Brain microvascular endothelial cell (primary cell): ENCODE results near the gene ARHGDIB.

Experiments
- DNase-seq: peaks from one replicate; pipeline ENCODE4 v3.0.0-alpha.2; 2020
- H3K27ac ChIP-seq: fragments of 250-450 bp; sonication (Bioruptor Pico); 2 replicates; pipeline ENCODE4 v1.5.1; 2020; ENCODE audit warnings: mild to moderate bottlenecking, moderate library complexity
- H3K27me3 ChIP-seq: fragments of 250-450 bp; sonication (Bioruptor Pico); replicated peaks from 2 replicates; pipeline ENCODE4 v1.5.1; 2020; ENCODE audit warnings: mild to moderate bottlenecking
- H3K36me3 ChIP-seq: fragments of 250-450 bp; sonication (Bioruptor Pico); replicated peaks from 2 replicates; pipeline ENCODE4 v1.5.1; 2020; ENCODE audit warnings: mild to moderate bottlenecking
- H3K4me3 ChIP-seq: 2 replicates; pipeline ENCODE4 v1.5.1; 2011; ENCODE audit warnings: low read depth, mild to moderate bottlenecking, control low read depth, low read length, moderate library complexity
- in situ Hi-C: cut with HindIII; loops from 2 replicates; pipeline ENCODE4 v1.10.0; 2017; ENCODE audit warnings: low sequenced_read_pairs, low pct_ligation_motif_present
- TF ChIP-seq, protein P1 (sequence below): IDR thresholded peaks from 2 replicates; pipeline ENCODE4 v1.5.1; 2011; ENCODE audit warnings: low read depth, mild to moderate bottlenecking, moderate library complexity, low read length, control low read depth, inconsistent platforms; ENCODE audit errors: missing control alignments

The ARHGDIB gene

DNA sequence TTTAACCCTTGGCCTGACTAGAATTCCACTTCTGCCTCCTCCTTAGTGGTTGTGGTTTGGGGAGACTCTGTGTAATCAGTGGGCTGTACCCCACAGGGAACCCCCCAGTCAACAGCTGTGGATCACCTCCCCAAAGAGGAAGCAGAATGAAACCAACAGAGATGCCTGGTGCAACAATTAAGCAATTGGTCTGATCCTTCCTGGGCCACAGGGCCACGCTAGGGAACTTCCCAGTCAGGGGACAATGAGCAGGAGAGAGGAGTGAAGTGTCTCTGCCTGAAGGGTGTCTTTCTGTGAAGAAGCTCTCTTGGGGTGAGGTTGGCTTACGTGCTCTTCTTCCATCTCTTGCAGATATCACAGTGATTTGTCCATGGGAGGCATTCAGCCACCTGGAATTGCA is 19.6 kb upstream of the ARHGDIB start:
- Histone ChIP-seq H3K27ac (no peak overlapping the region), H3K4me3 (no peak overlapping the region), H3K36me3 (no peaks in the 10 kb centered on the region), H3K27me3 (no peaks in the 10 kb centered on the region)
- TF ChIP-seq, protein P1, sequence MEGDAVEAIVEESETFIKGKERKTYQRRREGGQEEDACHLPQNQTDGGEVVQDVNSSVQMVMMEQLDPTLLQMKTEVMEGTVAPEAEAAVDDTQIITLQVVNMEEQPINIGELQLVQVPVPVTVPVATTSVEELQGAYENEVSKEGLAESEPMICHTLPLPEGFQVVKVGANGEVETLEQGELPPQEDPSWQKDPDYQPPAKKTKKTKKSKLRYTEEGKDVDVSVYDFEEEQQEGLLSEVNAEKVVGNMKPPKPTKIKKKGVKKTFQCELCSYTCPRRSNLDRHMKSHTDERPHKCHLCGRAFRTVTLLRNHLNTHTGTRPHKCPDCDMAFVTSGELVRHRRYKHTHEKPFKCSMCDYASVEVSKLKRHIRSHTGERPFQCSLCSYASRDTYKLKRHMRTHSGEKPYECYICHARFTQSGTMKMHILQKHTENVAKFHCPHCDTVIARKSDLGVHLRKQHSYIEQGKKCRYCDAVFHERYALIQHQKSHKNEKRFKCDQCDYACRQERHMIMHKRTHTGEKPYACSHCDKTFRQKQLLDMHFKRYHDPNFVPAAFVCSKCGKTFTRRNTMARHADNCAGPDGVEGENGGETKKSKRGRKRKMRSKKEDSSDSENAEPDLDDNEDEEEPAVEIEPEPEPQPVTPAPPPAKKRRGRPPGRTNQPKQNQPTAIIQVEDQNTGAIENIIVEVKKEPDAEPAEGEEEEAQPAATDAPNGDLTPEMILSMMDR, result no peak
- in situ Hi-C loops, result no loop called here
- DNase-seq, result no peak

DNA sequence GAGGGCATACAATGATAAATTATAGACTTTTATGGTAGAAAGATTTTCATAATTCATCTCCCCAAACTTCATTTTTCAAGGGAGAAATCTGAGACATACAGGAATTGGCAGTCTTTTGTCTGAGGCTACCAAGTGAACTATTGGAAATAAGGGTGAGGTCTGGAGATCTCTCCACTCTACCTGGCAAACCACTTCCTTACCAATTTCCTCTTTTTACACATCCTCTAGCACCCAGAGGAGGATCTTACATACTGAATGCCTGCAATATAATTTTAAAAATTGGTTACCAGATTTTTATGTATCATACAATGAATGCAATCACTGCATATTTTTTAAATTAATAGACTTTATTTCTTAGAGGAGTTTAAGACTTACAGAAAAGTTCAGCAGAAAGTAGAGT is 18.1 kb upstream of the ARHGDIB start:
- Histone ChIP-seq H3K27ac (no peak overlapping the region), H3K36me3 (no peaks in the 10 kb centered on the region), H3K4me3 (no peak overlapping the region), H3K27me3 (no peaks in the 10 kb centered on the region)
- TF ChIP-seq, protein P1, result no peak
- in situ Hi-C loops, result no loop called here
- no peak for DNase-seq

DNA sequence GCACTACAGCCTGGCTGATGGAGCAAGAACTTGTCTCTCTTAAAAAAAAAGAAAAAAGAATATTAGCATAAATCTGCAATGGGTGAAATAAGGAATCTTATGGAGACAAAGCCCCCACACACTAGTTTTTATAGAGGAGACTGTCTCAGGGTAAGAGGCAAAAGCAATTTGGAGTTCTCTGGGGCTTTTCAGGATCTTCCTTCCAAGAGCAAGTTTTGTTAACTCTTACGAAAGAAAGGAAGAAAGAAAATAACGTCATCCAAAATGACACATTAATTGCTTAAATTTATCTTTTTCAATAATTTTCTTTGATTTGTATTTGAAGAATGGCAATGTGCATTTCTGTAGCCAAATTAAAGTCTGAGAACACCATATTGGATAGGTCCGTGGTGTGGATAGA is 15.3 kb upstream of the ARHGDIB start:
- no peak overlapping the region for H3K4me3 ChIP-seq
- H3K27ac ChIP-seq, result no peak overlapping the region
- H3K27me3 ChIP-seq, result no peaks in the 10 kb centered on the region
- no peaks in the 10 kb centered on the region for H3K36me3 ChIP-seq
- in situ Hi-C loops, result no loop called here
- no peak for DNase-seq
- TF ChIP-seq, protein P1, result no peak

DNA sequence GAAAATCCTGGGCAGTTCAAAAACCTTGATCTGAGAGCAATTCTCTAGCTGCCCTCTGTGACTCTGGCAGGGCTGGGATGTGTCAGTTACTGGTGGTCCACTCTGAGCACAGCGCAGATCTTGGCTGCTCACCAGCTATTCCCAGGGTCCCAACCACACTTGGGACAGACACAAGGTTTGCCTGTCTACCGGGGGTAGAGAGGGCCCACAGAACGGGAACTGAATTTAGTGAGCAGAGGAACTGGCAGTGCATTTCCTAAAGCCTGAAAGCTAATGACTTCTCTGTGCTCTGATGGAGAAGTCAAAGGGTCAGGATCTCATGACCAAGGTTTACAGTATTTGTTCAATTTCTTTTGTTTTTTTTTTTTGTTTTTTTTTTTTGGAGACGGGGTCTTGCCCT is 14.1 kb upstream of the ARHGDIB start:
- Histone ChIP-seq H3K36me3 (no peaks in the 10 kb centered on the region), H3K4me3 (no peak overlapping the region), H3K27ac (no peak overlapping the region), H3K27me3 (no peaks in the 10 kb centered on the region)
- in situ Hi-C loops, result no loop called here
- no peak for DNase-seq
- TF ChIP-seq, protein P1, result no peak

DNA sequence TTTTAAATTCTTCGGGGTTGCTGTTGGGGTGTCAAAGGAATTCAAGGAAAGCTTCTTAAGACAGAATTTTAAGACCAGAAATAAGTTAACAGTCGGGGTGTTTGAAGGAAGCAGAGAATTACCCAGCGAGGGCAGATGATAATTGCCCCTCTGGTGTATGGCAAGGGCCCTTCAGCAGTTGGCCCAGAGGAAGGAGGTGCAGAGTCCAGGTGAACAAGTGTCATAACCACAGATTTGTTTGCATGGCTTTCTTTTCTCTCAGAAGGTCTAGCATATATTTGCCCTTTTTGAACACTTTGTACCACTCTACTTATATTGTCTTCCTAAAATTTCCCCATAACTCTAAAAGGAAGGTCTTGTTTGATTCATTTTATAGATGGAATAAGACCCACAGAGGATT is 13.2 kb upstream of the ARHGDIB start:
- H3K4me3 ChIP-seq, result no peak overlapping the region
- in situ Hi-C loops, result no loop called here
- TF ChIP-seq, protein P1, result no peak
- no peaks in the 10 kb centered on the region for H3K36me3 ChIP-seq
- H3K27ac ChIP-seq, result no peak overlapping the region
- no peaks in the 10 kb centered on the region for H3K27me3 ChIP-seq
- no peak for DNase-seq

DNA sequence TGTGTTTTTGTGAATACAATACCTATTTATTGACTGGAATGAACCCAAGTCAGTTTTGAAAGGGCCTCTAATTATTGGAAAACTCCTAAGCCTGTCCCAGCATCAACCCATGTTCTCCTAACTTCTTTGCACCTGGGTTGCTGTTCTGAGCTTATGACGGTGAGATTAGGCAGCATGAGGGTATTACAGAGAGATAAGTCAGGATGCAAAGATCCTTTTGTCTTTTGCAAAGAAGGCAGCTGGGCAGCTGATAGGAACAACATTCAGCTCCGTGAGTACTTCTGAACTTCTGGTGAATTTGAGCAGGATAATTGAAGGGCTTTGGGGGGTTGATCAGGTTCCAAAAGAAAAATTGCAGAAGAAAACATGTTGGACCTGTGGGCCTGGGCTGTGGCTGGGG is 11.4 kb upstream of the ARHGDIB start, which contains the start of gene PDE6H:
Gene PDE6H (plus strand): TSS at position 227 of the 400 bp plus-strand sequence. CDS start 4,971 bp downstream, outside the sequence.
- no peak within 1 kb of the TSS for H3K4me3 ChIP-seq
- in situ Hi-C loops, result no loop called here
- H3K36me3 ChIP-seq, result no peaks in the 10 kb centered on the region
- DNase-seq, result no peak
- no peaks in the 10 kb centered on the region for H3K27me3 ChIP-seq
- H3K27ac ChIP-seq, result no peak within 1 kb of the TSS
- TF ChIP-seq, protein P1, result no peak
